Endothelial cell of umbilical vein (primary cell): ENCODE results near the gene POR. TPM values are rescaled to one million over a fixed set of nuclear protein-coding genes. Genes with fewer than 3 reads are reported as not detected.
"Not testable (repeated sequence)": the region's sequence is repeated elsewhere in the genome, so short reads cannot be mapped to it uniquely, and the experiment has no call there.

Experiments
- BruUV-seq: library from RNA; stranded (reverse); fragments of 400-500 nt; replicated peaks from 2 replicates; lab custom pipeline; 2021; lab: Mats Ljungman, UMichigan
- CTCF ChIA-PET: fragments of 300-600, 350-600 bp; sonication (Branson Sonifier 250); formaldehyde crosslinking; loops from one replicate; lab custom pipeline; 2021; ENCODE audit warnings: antibody characterized with exemption, inconsistent platforms; lab: Charles Lee
- POLR2A ChIA-PET: fragments of 300-600, 350-600 bp; sonication (Branson Sonifier 250); formaldehyde crosslinking; loops from one replicate; lab custom pipeline; 2021; ENCODE audit warnings: antibody characterized with exemption, inconsistent platforms; lab: Charles Lee
- DNase-seq: peaks from one replicate; pipeline ENCODE4 v3.0.0-alpha.2; 2011; ENCODE audit warnings: low read depth, low spot score
- FAIRE-seq: peaks from 2 replicates; lab custom pipeline; 2011; peaks lifted over from hg19 to GRCh38; lab: Jason Lieb, UNC
- H2AFZ ChIP-seq: 2 replicates; pipeline ENCODE4 v1.6.0; 2012; ENCODE audit warnings: low read depth, low read length, control low read depth, inconsistent platforms
- H3K27ac ChIP-seq: 2 replicates; pipeline ENCODE4 v1.5.1; 2011; ENCODE audit warnings: low read depth, mild to moderate bottlenecking, control low read depth, low read length, moderate library complexity; ENCODE audit not compliant: insufficient read depth
- H3K27me3 ChIP-seq, 2 experiments: 2 replicates each; pipeline versions ENCODE4 v1.6.0 to v1.6.1; 2011; ENCODE audit warnings: low read length in 2 of 2, mixed read lengths in 1 of 2; ENCODE audit not compliant: control insufficient read depth in 2 of 2, insufficient read depth in 2 of 2
- H3K36me3 ChIP-seq, 2 experiments: 2 replicates in 1 of 2; 3 replicates in 1 of 2; pipeline ENCODE4 v1.5.1; 2011; ENCODE audit warnings: low read length in 2 of 2, mild to moderate bottlenecking in 1 of 2, moderate library complexity in 1 of 2; ENCODE audit not compliant: control insufficient read depth in 2 of 2, insufficient read depth in 2 of 2; ENCODE audit errors: extremely low read depth in 1 of 2
- H3K4me1 ChIP-seq: 3 replicates; pipeline ENCODE4 v1.5.1; 2011; ENCODE audit warnings: mild to moderate bottlenecking, low read length; ENCODE audit not compliant: control insufficient read depth, insufficient read depth; ENCODE audit errors: extremely low read depth
- H3K4me2 ChIP-seq: 2 replicates; pipeline ENCODE4 v1.6.1; 2011; ENCODE audit warnings: low read length, control low read depth, mixed read lengths; ENCODE audit not compliant: insufficient read depth
- H3K4me3 ChIP-seq, 3 experiments: fragments of 200-600 bp in 1 of 3; sonication (generic), shearing (Covaris generic) in 1 of 3; replicated peaks in 1 of 3; 2 replicates each; pipeline ENCODE4 v1.5.1; 2011 to 2016; ENCODE audit warnings: control low read depth in 3 of 3, low read length in 3 of 3, mild to moderate bottlenecking in 2 of 3, inconsistent platforms in 1 of 3, low read depth in 1 of 3, moderate library complexity in 1 of 3; ENCODE audit not compliant: insufficient read depth in 1 of 3
- H3K79me2 ChIP-seq: 2 replicates; pipeline ENCODE4 v1.6.0; 2012; ENCODE audit warnings: low read length, inconsistent platforms; ENCODE audit not compliant: control insufficient read depth, insufficient read depth
- H3K9ac ChIP-seq: replicated peaks from 2 replicates; pipeline ENCODE3; 2011; ENCODE audit warnings: low read length, control low read depth; ENCODE audit not compliant: insufficient read depth; ENCODE audit errors: extremely low read depth
- H3K9me1 ChIP-seq: replicated peaks from 3 replicates; pipeline ENCODE4 v1.6.0; 2011; ENCODE audit warnings: mild to moderate bottlenecking, low read length; ENCODE audit not compliant: control insufficient read depth, insufficient read depth; ENCODE audit errors: extremely low read depth
- H3K9me3 ChIP-seq: replicated peaks from 2 replicates; pipeline ENCODE4 v1.5.1; 2012; ENCODE audit warnings: low read length, inconsistent platforms; ENCODE audit not compliant: control insufficient read depth, insufficient read depth
- H4K20me1 ChIP-seq: replicated peaks from 2 replicates; pipeline ENCODE3; 2011; ENCODE audit warnings: mild to moderate bottlenecking, low read length; ENCODE audit not compliant: control insufficient read depth, insufficient read depth; ENCODE audit errors: extremely low read depth
- FOS ChIP-seq: IDR thresholded peaks from 2 replicates; pipeline ENCODE4 v1.6.1; 2011; ENCODE audit warnings: mild to moderate bottlenecking, low read length, moderate library complexity, borderline replicate concordance; ENCODE audit not compliant: insufficient read depth
- GATA2 ChIP-seq: IDR thresholded peaks from 2 replicates; pipeline ENCODE4 v1.7.0; 2011; ENCODE audit warnings: low read depth, mild to moderate bottlenecking, moderate library complexity, mixed read lengths, low read length; ENCODE audit not compliant: insufficient read length, insufficient read depth
- dilution Hi-C: fragments of 300-500 bp; cut with MboI; formaldehyde crosslinking; loops from one replicate; pipeline ENCODE4 v1.15.0; 2019; ENCODE audit warnings: low sequenced_read_pairs; ENCODE audit not compliant: extremely low pct_ligation_motif_present
- intact Hi-C: fragments of 100-400 bp; cut with micrococcal nuclease; formaldehyde crosslinking; loops from one replicate; pipeline ENCODE4 v1.10.0; 2022
- polyA plus RNA-seq, 4 experiments: library from polyadenylated mRNA; depleted of rRNA in 3 of 4; stranded (reverse) in 3 of 4; unstranded in 1 of 4; fragments of >200 nt; gene quantifications; 2 replicates each; pipeline versions ENCODE4 v1.2.1 to v1.2.3, GENCODE V29; 2011 to 2012; ENCODE audit warnings: missing spikeins in 1 of 4
- total RNA-seq: library from RNA; stranded (reverse); gene quantifications from 2 replicates; pipeline ENCODE4 v1.2.3, GENCODE V29; 2021

Gene POR
- total and polyA plus RNA-seq, 2 donors (not counting 3 experiments of a cell fraction or from before 2014, with no cell fraction given), result 59.5 to 73.6 TPM

- no TSS peak for BruUV-seq
- peaks cover 0 to 3% of the 10 kb centered on the region in 2 experiments for H3K36me3 ChIP-seq
- no peak for TF ChIP-seq GATA2
- no peak for TF ChIP-seq FOS
- H3K27ac ChIP-seq, result no peak overlapping the region
- H3K9me3 ChIP-seq, result no peaks in the 10 kb centered on the region
- DNase-seq, result no peak
- ChIA-PET POLR2A (no interaction called here), CTCF (interaction anchor here (0.9 kb wide), 1 partner anchor 150 kb away, joined by 4 read pairs; no protein-coding TSS in a partner anchor)
- H3K27me3 ChIP-seq, result no peaks in the 10 kb centered on the region
- no peak overlapping the region for H3K4me3 ChIP-seq
- no peaks in the 10 kb centered on the region for H3K79me2 ChIP-seq
- FAIRE-seq, result no peak
- H3K4me2 ChIP-seq, result no peak overlapping the region
- intact Hi-C loops, result no loop called here
- no peaks in the 10 kb centered on the region for H4K20me1 ChIP-seq
- dilution Hi-C loops, result no loop called here
- H2AFZ ChIP-seq, result no peak overlapping the region
- peaks cover 7% of the 10 kb centered on the region for H3K4me1 ChIP-seq
- no peaks in the 10 kb centered on the region for H3K9me1 ChIP-seq
- H3K9ac ChIP-seq, result no peak overlapping the region
Observed at GRCh38 chr7:76016191-76016947, 101.4 kb downstream of the POR start.

DNA sequence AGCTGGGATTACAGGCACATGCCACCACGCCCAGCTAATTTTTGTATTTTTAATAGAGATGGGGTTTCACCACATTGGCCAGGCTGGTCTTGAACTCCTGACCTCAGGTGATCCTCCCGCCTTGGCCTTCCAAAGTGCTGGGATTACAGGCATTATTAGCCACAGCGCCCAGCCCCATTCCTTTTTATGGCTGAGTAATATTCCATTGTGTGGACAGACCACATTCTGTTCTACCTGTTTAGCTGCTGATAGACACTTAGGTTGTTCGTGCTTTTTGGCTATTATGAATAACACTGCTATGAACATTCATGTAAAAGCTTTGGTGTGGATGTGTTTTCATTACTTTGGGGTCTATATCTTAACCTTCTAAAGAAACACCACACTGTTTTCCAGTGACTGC lies 103.6 kb downstream of the POR start:
- FAIRE-seq, H3K4me3 ChIP-seq, H3K4me2 ChIP-seq, DNase-seq, H3K9me1 ChIP-seq, H3K9me3 ChIP-seq, BruUV-seq, H3K9ac ChIP-seq, H4K20me1 ChIP-seq, POLR2A ChIA-PET, H3K27me3 ChIP-seq, H3K4me1 ChIP-seq, H3K79me2 ChIP-seq, H3K36me3 ChIP-seq, dilution Hi-C loops, H3K27ac ChIP-seq, intact Hi-C loops, H2AFZ ChIP-seq: not testable (repeated sequence)
- CTCF ChIA-PET, result interaction anchor here (2.3 to 6.5 kb wide), 3 partner anchors 10 to 153 kb away, joined by 12 to 267 read pairs (median 41); no protein-coding TSS in a partner anchor
